HG03045 (cell line): Measurements from ENCODE around the gene ICAM2.
"Not testable (repeated sequence)": the region's sequence is repeated elsewhere in the genome, so short reads cannot be mapped to it uniquely, and the experiment has no call there.

Source experiments
- ATAC-seq: cut with Tn5 transposase; IDR thresholded peaks from one replicate; pipeline ENCODE4 v1.9.1; 2021; ENCODE audit warnings: mild to moderate bottlenecking, moderate library complexity; ENCODE audit not compliant: unreplicated experiment

Gene ICAM2

DNA sequence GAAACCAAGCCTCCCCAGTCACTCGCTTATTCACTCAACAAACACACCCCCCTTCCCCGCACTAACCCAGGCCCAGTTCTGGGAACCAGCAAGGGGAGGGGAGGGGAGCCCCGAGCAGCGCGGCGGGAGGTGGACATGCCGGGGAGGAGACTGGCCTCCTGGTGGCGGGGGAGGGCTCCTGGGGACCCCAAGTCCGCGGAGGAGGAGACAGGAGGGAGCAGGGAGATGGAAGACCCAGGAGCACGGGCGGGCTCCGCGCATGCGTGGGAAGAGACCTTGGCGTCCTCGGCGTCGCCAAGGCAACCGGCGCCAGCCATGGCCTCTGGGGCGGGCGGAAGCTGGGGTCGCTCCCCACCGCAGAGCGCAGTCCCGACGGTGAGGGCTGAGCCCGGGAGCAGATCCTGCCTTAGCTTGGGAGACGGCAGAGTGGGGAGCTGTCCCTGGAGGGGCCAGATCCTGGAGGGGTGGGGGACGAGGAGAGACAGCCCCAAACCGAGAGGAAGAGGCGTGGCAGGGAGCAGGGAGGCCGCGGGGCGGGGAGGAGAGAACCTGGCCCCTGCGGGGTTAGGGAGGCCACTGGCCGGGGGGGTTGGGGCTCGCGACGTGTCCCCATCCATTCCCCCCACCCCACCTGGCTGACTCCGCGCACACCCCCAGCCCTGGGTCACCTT lies 22.2 kb downstream of the ICAM2 start, which contains the start of gene PRR29:
Gene PRR29 (plus strand): TSS at position 302 of the 671 bp plus-strand sequence. CDS start 14 bp downstream, at position 316.
- no peak for ATAC-seq

DNA sequence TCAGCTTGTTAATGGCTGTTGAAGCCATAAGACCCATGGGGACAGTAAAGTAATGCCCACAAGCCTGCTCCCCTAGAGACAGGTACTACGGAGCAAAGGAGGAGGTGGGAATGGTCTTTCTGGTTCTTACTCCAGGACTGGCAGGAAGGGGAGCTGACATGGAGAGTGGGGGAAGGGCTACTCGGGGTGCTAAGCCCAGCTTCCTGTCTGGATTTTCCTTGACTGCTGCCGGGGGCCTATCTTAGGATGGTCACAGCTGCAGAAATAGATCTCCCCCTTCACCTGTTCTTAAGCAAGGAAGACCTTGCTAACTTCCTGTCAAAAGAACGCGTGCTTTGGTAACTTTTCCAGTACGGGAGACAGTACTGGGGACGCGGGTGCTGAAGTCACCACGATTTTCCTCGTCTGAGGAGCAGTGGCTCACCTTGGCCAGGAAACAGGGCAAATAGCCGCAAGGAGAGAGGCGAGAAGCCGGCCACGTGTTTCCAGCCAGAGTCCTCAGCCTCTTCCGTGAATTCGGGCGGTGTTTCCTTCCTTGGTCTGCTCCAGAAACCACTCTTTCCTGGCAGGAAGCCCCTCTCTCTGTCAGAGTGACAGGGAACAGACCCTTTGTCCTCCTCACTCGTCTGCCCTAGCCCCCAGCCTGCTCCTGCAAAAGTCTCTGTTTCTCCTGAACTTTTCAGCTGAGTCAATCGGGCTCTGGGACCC lies 22.9 kb downstream of the ICAM2 start:
- ATAC-seq, result no peak

GRCh38 chr17:63996430-63997182 lies 23.8 kb downstream of the ICAM2 start:
- ATAC-seq, result no peak

- no peak for ATAC-seq
Observed at GRCh38 chr17:63995626-63996025, 24.8 kb downstream of the ICAM2 start.

- no peak for ATAC-seq
Observed at GRCh38 chr17:63993368-63993985, 27.0 kb downstream of the ICAM2 start.

- no peak for ATAC-seq
Observed at GRCh38 chr17:63991611-63992010, 28.8 kb downstream of the ICAM2 start.

GRCh38 chr17:63989622-63990345 lies 30.6 kb downstream of the ICAM2 start:
- no peak for ATAC-seq

- no peak for ATAC-seq
Observed at GRCh38 chr17:63988741-63989621, 31.5 kb downstream of the ICAM2 start.

- ATAC-seq, result no peak
Observed at GRCh38 chr17:63988127-63988478, 32.3 kb downstream of the ICAM2 start.

GRCh38 chr17:63987221-63988126 lies 33.0 kb downstream of the ICAM2 start:
- no peak for ATAC-seq

DNA sequence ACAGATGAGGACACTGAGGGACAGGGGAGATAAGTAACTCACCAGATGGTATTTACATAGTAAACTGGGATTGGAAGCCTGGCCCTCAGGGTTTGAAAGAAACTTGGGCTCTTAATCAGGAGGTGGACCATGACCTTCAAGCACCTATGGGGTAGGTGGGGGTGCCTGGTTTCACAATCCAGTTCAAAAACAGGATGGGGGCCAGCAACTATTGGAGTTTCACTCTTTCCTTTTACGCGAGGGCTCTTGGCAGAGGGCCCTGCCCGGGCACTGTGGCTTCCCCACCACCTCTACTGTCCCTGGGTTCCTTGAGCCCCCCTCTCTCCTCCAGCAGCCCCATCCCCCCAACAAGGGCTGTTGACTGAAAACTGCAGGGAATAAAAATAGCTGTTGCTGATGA lies 33.6 kb downstream of the ICAM2 start:
- ATAC-seq, result no peak

DNA sequence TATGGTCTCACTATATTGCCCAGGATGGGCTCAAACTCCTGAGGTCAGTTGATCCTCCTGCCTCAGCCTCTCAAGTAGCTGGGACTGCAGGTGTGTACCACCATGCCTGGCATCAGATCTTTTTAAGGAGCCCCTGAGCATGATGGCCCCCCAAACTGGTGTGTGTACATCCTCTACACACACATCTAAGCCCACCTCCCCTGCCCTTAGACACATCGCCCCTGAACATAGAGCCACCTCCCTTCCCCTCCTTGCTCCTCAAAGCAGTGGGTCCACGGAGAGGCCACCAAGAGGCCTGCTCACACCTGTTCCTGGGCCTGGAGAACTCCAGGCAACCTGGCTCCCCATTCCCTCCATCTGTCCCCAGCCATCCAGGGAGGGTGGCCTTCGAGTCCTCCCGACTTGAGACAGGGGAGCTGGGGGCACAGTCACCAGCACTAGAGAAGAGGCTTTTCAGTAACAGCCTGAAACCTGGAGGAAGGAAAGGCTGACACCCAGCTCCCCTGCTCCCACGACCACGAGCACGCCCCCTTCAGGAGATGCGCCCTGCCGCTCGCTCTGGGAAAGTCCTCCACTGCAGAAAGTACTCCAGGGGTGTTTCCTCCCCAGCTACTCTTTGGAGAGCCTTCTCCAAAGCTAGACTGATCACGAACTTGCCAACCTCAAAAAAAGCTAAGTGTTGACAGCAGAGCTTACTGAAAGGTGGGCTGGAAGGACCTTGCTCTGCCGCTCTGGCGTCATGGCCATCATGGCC lies 34.9 kb downstream of the ICAM2 start:
- ATAC-seq, result no peak

- no peak for ATAC-seq
Observed at GRCh38 chr17:63984651-63985386, 35.6 kb downstream of the ICAM2 start.

GRCh38 chr17:63984236-63984635 lies 36.2 kb downstream of the ICAM2 start:
- ATAC-seq, result no peak

DNA sequence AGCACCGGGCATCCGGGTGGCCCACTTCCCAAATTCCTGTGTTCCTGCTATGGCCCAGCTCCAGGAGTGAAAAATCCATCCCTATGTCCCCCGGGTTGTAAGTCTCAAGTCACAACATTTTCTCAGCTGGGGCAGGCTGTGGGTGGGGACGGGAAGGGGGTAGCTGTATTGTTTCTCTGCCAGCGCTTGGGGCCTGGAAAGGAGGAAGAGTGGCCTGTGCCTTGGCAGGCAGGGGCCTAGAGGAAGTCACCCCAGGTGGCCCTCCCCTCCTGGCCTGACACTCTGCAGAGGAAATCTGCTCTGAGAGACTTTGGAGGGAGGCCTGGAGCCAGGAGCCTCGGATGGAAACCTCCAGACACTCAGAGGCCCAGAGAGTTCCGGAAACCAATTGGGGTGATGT lies 37.1 kb downstream of the ICAM2 start:
- no peak for ATAC-seq

DNA sequence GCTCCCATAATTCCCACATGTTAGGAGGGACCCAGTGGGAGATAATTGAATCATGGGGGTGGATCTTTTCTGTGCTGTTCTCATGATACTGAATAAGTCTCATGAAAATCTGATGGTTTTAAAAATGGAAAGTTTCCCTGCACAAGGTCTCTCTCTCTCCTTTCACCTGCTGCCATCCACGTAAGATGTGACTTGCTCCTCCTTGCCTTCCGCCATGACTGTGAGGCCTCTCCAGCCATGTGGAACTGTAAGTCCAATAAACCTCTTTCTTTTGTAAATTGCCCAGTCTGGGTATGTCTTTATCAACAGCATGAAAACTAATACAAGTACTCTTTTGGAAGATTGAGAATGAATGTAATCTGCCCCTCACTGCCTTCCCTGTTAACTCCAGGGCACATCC lies 37.8 kb downstream of the ICAM2 start:
- ATAC-seq, result not testable (repeated sequence)
